CD4-positive, alpha-beta T cell treated with Interleukin-1 beta for 1 hour (primary cell): ENCODE data around the gene AGT.
"Not testable (repeated sequence)": the region's sequence is repeated elsewhere in the genome, so short reads cannot be mapped to it uniquely, and the experiment has no call there.

Source experiments
- DNase-seq, 2 donors: peaks; one replicate each; pipeline ENCODE4 v3.0.0-alpha.2; 2020 to 2022

The AGT gene

DNA sequence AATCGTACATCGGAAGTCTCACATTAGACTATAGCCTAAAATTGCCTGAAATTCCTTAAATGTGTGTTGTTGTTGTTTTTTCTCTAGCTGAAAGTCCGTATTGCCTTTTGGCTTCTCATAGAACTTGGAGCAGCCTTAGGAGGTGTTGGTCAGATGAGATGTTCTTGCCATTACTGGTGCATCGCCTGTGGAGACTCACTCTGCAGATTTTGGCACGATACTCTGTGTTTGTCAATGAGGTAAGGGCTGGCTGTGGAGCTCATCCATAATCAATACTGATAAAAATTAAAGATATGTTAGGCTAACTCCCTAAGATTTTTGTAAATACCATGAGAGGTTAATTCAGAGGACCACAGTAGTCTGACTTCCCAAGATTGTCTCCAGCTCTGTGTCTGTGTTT, 28.9 kb downstream of the AGT start:
- DNase-seq, result no peak

DNA sequence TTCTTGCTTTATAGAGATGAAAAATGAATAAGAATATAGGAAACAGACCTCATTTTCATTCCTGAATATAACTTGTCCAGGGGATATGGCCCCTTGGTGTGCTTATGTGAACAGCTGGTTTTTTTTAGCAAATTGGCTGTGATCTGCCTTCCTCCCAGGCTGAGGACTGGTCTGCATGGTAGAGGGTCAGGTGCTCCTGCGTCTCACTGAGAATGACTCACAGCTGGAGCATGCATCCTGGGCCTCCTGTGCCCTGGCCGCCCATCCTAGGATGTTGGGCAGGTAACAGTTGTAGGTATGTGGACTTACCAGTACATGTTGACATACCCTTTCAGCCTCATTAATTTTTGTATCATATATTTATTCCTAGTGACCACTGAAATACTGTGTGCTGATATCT, 29.8 kb downstream of the AGT start:
- DNase-seq, result no peak

- no peak for DNase-seq
Observed at GRCh38 chr1:230682882-230683610, 30.9 kb downstream of the AGT start.

GRCh38 chr1:230682274-230682673, 31.6 kb downstream of the AGT start:
- DNase-seq, result no peak

DNA sequence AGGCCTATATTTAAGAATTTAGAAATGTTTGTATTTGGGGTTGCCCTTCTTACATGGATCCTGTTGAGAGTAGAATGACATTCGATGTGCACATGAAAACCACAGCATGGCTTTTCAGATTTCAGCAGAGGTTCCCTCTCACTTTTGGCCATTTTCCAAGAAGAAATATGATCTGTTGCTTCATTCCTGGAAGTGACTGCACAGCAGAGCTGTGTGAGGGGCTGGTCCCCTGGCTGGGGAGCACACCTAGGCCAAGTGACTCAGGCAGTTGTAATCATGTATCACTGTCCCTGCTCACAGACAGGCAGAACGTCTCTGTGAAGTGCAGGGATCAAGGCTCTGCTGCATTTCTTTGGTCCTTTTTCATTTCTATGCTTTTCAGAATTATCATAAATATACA, 32.3 kb downstream of the AGT start:
- no peak for DNase-seq

DNA sequence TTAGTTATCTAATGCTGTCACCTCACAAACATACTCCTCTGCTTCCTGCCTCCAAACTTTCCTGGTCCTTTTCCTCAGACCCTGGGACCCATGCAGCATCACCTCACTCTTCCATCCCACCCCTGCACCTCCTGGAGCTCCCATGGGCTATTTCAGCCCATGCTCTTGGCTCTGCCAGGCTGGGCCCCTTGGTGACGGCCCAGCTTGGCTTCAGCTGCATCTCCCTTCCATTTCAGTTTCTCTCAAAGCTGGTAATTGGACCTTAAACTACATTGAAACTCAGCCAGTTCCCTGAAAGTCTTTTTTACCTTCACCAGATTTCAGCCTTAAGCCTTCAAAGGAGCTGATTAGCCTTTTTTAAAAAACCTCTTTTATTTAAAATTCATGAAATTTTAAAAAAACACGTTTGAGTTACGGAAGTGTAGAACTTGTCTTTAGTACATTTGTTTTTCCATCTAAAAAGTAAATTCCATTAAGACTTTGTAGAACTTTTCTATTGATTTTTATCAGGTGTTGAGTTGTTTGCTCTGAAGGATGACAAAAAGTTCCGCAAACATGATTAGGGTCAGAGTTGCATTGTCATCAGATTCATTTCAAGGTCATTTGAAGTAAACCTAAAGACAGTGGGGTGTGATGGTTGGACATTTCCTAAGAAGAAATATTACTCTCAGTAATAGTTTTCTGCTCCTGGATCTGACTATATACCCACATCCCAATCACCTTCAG, 33.5 kb downstream of the AGT start:
- no peak for DNase-seq

GRCh38 chr1:230679825-230680224, 34.1 kb downstream of the AGT start:
- DNase-seq, result no peak

DNA sequence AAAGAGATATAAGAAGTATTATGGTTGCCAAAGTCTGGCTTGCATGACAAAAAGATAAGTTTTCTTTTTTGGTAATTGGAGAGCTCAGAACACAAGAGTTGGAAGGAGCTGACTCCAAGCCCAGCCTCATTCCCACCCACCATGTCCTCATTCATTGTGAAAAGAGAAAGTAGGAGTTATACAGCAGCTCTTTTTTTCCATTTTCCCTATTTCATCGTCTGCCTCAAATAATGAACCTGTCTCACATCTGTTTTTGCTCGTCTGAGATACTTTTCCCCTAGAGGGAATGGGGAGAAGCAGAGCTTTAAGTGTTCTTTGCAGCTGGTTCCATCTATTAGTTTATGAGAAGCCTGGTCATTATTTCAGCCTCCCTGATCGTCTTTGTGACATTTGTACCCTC, 34.7 kb downstream of the AGT start:
- no peak for DNase-seq

GRCh38 chr1:230677200-230677599, 36.7 kb downstream of the AGT start:
- DNase-seq, result no peak

GRCh38 chr1:230674581-230674980, 39.3 kb downstream of the AGT start:
- no peak for DNase-seq

GRCh38 chr1:230669543-230669942, 44.4 kb downstream of the AGT start:
- no peak for DNase-seq

GRCh38 chr1:230668227-230668626, 45.7 kb downstream of the AGT start:
- no peak for DNase-seq

DNA sequence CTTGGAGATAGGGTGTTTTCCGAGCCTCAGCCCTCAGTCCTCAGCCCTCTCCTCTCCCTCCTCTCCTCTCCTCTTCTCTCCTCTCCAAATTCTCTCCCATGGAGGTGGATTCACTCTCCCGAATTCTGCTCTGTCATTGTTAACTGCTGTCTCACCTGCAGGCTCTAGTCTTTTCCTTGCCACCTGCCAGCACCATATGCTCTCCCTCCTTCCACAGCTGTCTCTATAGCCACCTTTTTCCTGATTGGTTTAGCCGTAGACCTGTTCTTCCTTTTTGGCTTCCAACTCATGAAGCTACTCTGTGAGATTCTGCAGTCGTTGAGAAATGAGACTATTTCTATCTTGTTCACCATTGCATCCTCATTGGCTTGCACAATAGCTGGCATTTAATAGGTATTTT, 51.9 kb downstream of the AGT start:
- DNase-seq, result no peak

DNA sequence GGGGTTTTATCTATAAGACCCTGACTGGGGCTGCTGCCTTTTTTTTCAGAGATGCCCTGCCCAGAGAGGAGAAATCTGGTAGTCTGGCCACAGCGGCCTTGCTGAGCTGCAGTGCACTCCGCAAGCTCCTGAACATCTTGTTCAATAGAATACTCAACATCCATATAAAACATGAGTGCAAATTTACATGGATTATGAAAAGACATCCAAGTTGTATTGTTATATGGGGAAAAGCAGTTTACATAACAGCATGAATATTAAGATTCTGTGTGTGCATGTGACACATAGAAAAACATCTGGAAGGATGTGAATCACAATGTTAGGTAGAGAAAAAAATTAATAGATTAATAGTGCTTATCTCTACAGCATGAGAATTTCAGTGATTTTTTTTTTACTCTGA, 55.2 kb downstream of the AGT start:
- DNase-seq, result no peak

DNA sequence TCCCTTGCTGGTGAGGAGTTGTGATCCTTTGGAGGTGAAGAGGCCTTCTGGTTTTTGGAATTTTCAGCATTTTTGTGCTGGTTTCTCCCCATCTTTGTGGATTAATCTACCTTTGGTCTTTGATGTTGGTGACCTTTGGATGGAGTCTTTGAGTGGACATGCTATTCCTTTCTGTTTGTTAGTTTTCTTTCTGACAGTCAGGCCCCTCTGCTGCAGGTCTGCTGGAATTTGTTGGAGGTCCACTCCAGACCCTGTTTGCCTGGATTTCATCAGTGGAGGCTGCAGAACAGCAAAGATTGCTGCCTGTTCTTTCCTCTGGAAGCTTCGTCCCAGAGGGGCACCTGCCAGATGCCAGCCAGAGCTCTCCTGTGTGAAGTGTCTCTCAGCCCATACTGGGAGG, 55.8 kb downstream of the AGT start:
- DNase-seq, result not testable (repeated sequence)

- DNase-seq, result not testable (repeated sequence)
Observed at GRCh38 chr1:230656719-230657118, 57.2 kb downstream of the AGT start.
